Activated B cell treated with CpG ODN at 0.5 μM for 24 hours (primary cell): ENCODE results near the gene KHDC1. TPM values are rescaled to one million over a fixed set of nuclear protein-coding genes. Genes with fewer than 3 reads are reported as not detected.

ENCODE experiments used
- ATAC-seq: fragments of 200-7000 bp; cut with Tn5 transposase; one replicate; pipeline ENCODE4 v1.10.0; 2021; ENCODE audit warnings: low read depth, mild to moderate bottlenecking, moderate library complexity
- CTCF ChIA-PET: fragments of 350-600 bp; sonication (Branson Sonifier 250); formaldehyde crosslinking; loops from one replicate; lab custom pipeline; 2021; ENCODE audit warnings: antibody characterized with exemption; lab: Charles Lee
- POLR2A ChIA-PET: fragments of 350-600 bp; sonication (Branson Sonifier 250); formaldehyde crosslinking; loops from one replicate; lab custom pipeline; 2021; ENCODE audit warnings: antibody characterized with exemption; lab: Charles Lee
- DNase-seq: peaks from one replicate; pipeline ENCODE4 v3.0.0; 2022
- H3K27ac Mint-ChIP-seq: one replicate; pipeline ENCODE4 v1.8.0; 2020; ENCODE audit warnings: mixed read lengths
- H3K27me3 Mint-ChIP-seq: one replicate; pipeline ENCODE4 v1.8.0; 2021; ENCODE audit warnings: mixed read lengths
- H3K36me3 Mint-ChIP-seq: one replicate; pipeline ENCODE4 v1.8.0; 2021; ENCODE audit warnings: low read depth, mixed read lengths
- H3K4me1 Mint-ChIP-seq: one replicate; pipeline ENCODE4 v1.8.0; 2021; ENCODE audit warnings: mixed read lengths
- H3K4me3 Mint-ChIP-seq: one replicate; pipeline ENCODE4 v1.8.0; 2020; ENCODE audit warnings: mild to moderate bottlenecking, mixed read lengths
- H3K9me3 Mint-ChIP-seq: one replicate; pipeline ENCODE4 v1.8.0; 2020; ENCODE audit warnings: mixed read lengths
- CTCF ChIP-seq: fragments of 200-600 bp; IDR thresholded peaks from one replicate; pipeline ENCODE4 v1.8.0; 2022; ENCODE audit warnings: antibody characterized with exemption, mild to moderate bottlenecking
- intact Hi-C: fragments of 100-400 bp; cut with micrococcal nuclease; formaldehyde crosslinking; loops from one replicate; pipeline ENCODE4 v1.15.1; 2024
- total RNA-seq: library from RNA; stranded (reverse); gene quantifications from 2 replicates; pipeline ENCODE4 v1.2.3, GENCODE V29; 2022

Gene KHDC1
- total RNA-seq, 1 donor from 2014 or later: 2.7 TPM

GRCh38 chr6:73225396-73225795 lies 37.6 kb downstream of the KHDC1 start, which contains the start of gene KHDC1L:
TSS of gene KHDC1L (minus strand) at chr6:73225496. CDS start at chr6:73225408, 88 bp downstream.
- no peak within 1 kb of the TSS for H3K27ac Mint-ChIP-seq
- no peaks in the 10 kb centered on the region for H3K4me1 Mint-ChIP-seq
- intact Hi-C loops: no loop called here
- peaks cover 1% of the 10 kb centered on the region for H3K27me3 Mint-ChIP-seq
- CTCF ChIA-PET: no interaction called here
- no peaks in the 10 kb centered on the region for H3K9me3 Mint-ChIP-seq
- POLR2A ChIA-PET: no interaction called here
- DNase-seq (no peak), ATAC-seq (no peak)
- no peak within 1 kb of the TSS for H3K4me3 Mint-ChIP-seq
- H3K36me3 Mint-ChIP-seq: no peaks in the 10 kb centered on the region
- TF ChIP-seq CTCF: no peak

DNA sequence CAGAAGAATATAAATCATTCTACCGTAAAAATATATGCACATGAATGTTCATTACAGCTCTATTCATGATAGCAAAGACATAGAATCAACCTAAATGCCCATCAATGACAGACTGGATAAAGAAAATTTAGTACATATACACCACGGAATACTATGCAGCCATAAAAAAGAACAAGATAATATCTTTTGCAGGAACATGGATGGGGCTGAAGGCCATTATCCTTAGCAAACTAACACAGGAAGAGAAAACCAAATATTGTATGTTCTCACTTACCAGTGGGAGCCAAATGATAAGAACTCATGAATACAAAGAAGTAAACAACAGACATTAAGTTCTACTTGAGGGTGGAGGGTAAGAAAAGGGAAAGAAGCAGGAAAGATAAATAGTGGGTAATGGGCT lies 46.1 kb downstream of the KHDC1 start:
- H3K27me3 Mint-ChIP-seq: peaks cover 1% of the 10 kb centered on the region
- no peak overlapping the region for H3K4me3 Mint-ChIP-seq
- POLR2A ChIA-PET: no interaction called here
- peaks cover 5% of the 10 kb centered on the region for H3K9me3 Mint-ChIP-seq
- TF ChIP-seq CTCF: no peak
- H3K36me3 Mint-ChIP-seq: no peaks in the 10 kb centered on the region
- intact Hi-C loops: no loop called here
- ATAC-seq (no peak), DNase-seq (no peak)
- no peaks in the 10 kb centered on the region for H3K4me1 Mint-ChIP-seq
- CTCF ChIA-PET: no interaction called here
- H3K27ac Mint-ChIP-seq: no peak overlapping the region

DNA sequence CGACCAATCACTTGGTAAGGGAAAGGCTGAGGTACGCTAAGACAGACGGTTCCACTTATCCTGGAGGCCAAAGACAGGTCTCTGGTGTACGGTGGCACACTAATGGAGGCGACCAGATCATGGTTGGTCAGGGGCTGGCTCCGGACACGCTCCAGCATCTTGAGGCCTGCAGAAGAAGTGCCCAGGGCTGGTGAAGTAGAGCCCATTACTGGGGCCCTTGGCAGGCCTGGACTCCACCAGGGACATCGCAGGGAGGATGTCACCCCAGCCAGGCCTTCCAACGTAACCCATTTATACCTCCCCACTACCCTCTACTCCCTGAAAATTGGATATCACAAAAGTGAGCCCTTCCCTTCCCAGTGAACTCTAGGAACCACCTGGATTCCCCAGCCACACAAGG lies 53.9 kb downstream of the KHDC1 start:
- TF ChIP-seq CTCF: no peak
- no peaks in the 10 kb centered on the region for H3K4me1 Mint-ChIP-seq
- H3K4me3 Mint-ChIP-seq: no peak overlapping the region
- CTCF ChIA-PET: no interaction called here
- POLR2A ChIA-PET: no interaction called here
- no peak for ATAC-seq
- no peaks in the 10 kb centered on the region for H3K27me3 Mint-ChIP-seq
- no peak overlapping the region for H3K27ac Mint-ChIP-seq
- no peak for DNase-seq
- intact Hi-C loops: no loop called here
- no peaks in the 10 kb centered on the region for H3K9me3 Mint-ChIP-seq
- no peaks in the 10 kb centered on the region for H3K36me3 Mint-ChIP-seq

GRCh38 chr6:73207221-73207837 lies 55.7 kb downstream of the KHDC1 start:
- H3K36me3 Mint-ChIP-seq: no peaks in the 10 kb centered on the region
- ChIA-PET CTCF (no interaction called here), POLR2A (no interaction called here)
- no peak overlapping the region for H3K27ac Mint-ChIP-seq
- ATAC-seq: no peak
- no peak for TF ChIP-seq CTCF
- no peak overlapping the region for H3K4me3 Mint-ChIP-seq
- H3K27me3 Mint-ChIP-seq: no peaks in the 10 kb centered on the region
- no peaks in the 10 kb centered on the region for H3K4me1 Mint-ChIP-seq
- H3K9me3 Mint-ChIP-seq: no peaks in the 10 kb centered on the region
- intact Hi-C loops: no loop called here
- no peak for DNase-seq

DNA sequence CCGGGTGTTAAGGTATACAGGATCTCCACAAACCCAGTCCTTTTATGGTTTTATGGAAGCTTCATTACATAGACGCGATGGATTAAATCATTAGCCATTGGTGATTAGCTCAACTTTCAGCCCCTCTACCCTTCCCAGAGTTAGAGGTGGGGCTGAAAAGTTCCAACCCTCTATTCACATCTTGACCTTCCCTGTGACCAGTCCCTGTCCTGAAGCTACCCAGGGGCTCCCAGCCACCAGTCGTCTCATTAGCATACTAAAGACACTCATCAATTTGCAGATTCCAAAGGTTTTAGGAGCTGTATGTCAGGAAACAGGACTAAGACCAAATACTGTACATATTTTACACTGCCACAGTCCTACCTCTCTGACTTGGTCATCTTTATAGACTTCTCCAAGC lies 58.7 kb downstream of the KHDC1 start:
- H3K27me3 Mint-ChIP-seq: no peaks in the 10 kb centered on the region
- no peak overlapping the region for H3K4me3 Mint-ChIP-seq
- DNase-seq (no peak), ATAC-seq (no peak)
- H3K9me3 Mint-ChIP-seq: no peaks in the 10 kb centered on the region
- POLR2A ChIA-PET: interaction anchor here (0.7 kb wide), 2 partner anchors 9 to 23 kb away, joined by 3 to 5 read pairs; no protein-coding TSS in a partner anchor
- intact Hi-C loops: no loop called here
- no peak for TF ChIP-seq CTCF
- CTCF ChIA-PET: no interaction called here
- no peaks in the 10 kb centered on the region for H3K4me1 Mint-ChIP-seq
- no peaks in the 10 kb centered on the region for H3K36me3 Mint-ChIP-seq
- H3K27ac Mint-ChIP-seq: no peak overlapping the region
